ENCODE measurements around the gene SNN. TPM values are rescaled to one million over a fixed set of nuclear protein-coding genes. Genes with fewer than 3 reads are reported as not detected.
A peak's percentile ranks its signal among the peaks of the same experiment; 100 is the strongest.

Gene SNN
- total and polyA plus RNA-seq, 9 of the 15 experiments (the other 6 are each of a cell fraction or from before 2014, with no cell fraction given): 0.07 to 2.9 (median 1.9) TPM

GRCh38 chr16:11721781-11722467 lies 53.7 kb downstream of the SNN start:
- POLR2A ChIA-PET: interaction anchor here (0.7 to 1.0 kb wide), 4 partner anchors 11 to 571 kb away, joined by 3 to 5 read pairs (median 4); no protein-coding TSS in a partner anchor
- Histone ChIP-seq H3K4me3 (no peak overlapping the region), H3K36me3 (ENCODE audit: control insufficient read depth, insufficient read depth, low read length) (peaks cover 81% of the 10 kb centered on the region), H3K4me2 (ENCODE audit: insufficient read depth, low read length) (no peak overlapping the region), H3K9me3 (replicated peaks; ENCODE audit: control insufficient read depth, insufficient read depth, low read depth, low read length) (no peaks in the 10 kb centered on the region), H3K27ac (ENCODE audit: extremely low read depth, low read depth, low read length) (no peak overlapping the region), H4K20me1 (replicated peaks; ENCODE audit: control insufficient read depth, insufficient read depth, low read length) (no peaks in the 10 kb centered on the region), H3K27me3 (ENCODE audit: control insufficient read depth in 2 of 2, insufficient read depth in 2 of 2, low read length in 2 of 2) (no peaks in the 10 kb centered on the region), H3K4me1 (replicated peaks in 1 of 2; ENCODE audit: control insufficient read depth in 2 of 2, insufficient read depth in 2 of 2, low read length in 2 of 2) (no peaks in the 10 kb centered on the region), H2AFZ (ENCODE audit: low read depth, low read length) (no peak overlapping the region), H3K9me1 (ENCODE audit: control insufficient read depth, insufficient read depth, low read length) (no peaks in the 10 kb centered on the region), H3K9ac (ENCODE audit: insufficient read depth in 1 of 2, low read depth in 2 of 2, low read length in 2 of 2) (no peak overlapping the region), H3K79me2 (ENCODE audit: control insufficient read depth, insufficient read depth, low read length) (no peaks in the 10 kb centered on the region)
- 94% methylated on average over 4 of the region's 4 CpGs for WGBS (ENCODE audit: insufficient coverage, low coverage, missing lambda C conversion rate)
- ATAC-seq: no peak
- in situ Hi-C loops (cut with MboI) (no loop called here), intact Hi-C loops (cut with micrococcal nuclease) (no loop called here)
- no peak for DNase-seq (ENCODE audit: extremely low read depth in 1 of 4, low spot score in 3 of 4)
- CTCF ChIA-PET (ENCODE audit: low intra/inter-chr PET ratio): no interaction called here
- no peak for TF ChIP-seq SMAD3 (CRISPR knock-in tag; conservative IDR thresholded peaks at IDR 0.05)
- TF ChIP-seq ZBTB40 (IDR thresholded peaks at IDR 0.05): peak; percentile 71
- 0 out of 2 replicates have a peak, but pooled peaks have one; percentile 11 for TF ChIP-seq ZBTB40 (CRISPR knock-in tag; IDR thresholded peaks at IDR 0.05)
- no TSS peak for BruUV-seq (replicated peaks)
- no peak for FAIRE-seq

Measured in K562 (cell line).